GM19193 (cell line): ENCODE results near the gene IL17RA.

Experiments
- POLR2A ChIP-seq: IDR thresholded peaks from 4 replicates; pipeline ENCODE4 v1.6.1; 2011; ENCODE audit not compliant: insufficient read depth, insufficient read length; ENCODE audit errors: extremely low read depth

IL17RA gene

GRCh38 chr22:17121233-17122195 lies 36.7 kb downstream of the IL17RA start, which contains the start of gene TMEM121B:
TMEM121B (minus strand) TSS chr22:17121360; CDS start chr22:17121127, 233 bp downstream.
- TF ChIP-seq POLR2A, result no peak

- TF ChIP-seq POLR2A, result no peak
These were observed 45.4 kb downstream of the IL17RA start for GRCh38 chr22:17130199-17130598.

- TF ChIP-seq POLR2A, result no peak
These were observed 46.9 kb downstream of the IL17RA start for GRCh38 chr22:17131686-17132085.

- TF ChIP-seq POLR2A, result no peak
These were observed 47.3 kb downstream of the IL17RA start for GRCh38 chr22:17132112-17132511.

GRCh38 chr22:17133137-17133536 lies 48.3 kb downstream of the IL17RA start:
- no peak for TF ChIP-seq POLR2A

GRCh38 chr22:17135153-17135760 lies 50.5 kb downstream of the IL17RA start:
- TF ChIP-seq POLR2A, result no peak

- TF ChIP-seq POLR2A, result no peak
These were observed 52.4 kb downstream of the IL17RA start for GRCh38 chr22:17137170-17137569.

GRCh38 chr22:17137861-17138425 lies 53.1 kb downstream of the IL17RA start:
- TF ChIP-seq POLR2A, result no peak

- no peak for TF ChIP-seq POLR2A
These were observed 53.7 kb downstream of the IL17RA start for GRCh38 chr22:17138513-17138912.

- TF ChIP-seq POLR2A, result no peak
These were observed 55.2 kb downstream of the IL17RA start for GRCh38 chr22:17140022-17140421.

GRCh38 chr22:17140826-17141766 lies 56.3 kb downstream of the IL17RA start:
- no peak for TF ChIP-seq POLR2A

GRCh38 chr22:17143101-17143500 lies 58.3 kb downstream of the IL17RA start:
- TF ChIP-seq POLR2A, result no peak

- no peak for TF ChIP-seq POLR2A
These were observed 59.0 kb downstream of the IL17RA start for GRCh38 chr22:17143826-17144225.

GRCh38 chr22:17145021-17145680 lies 60.4 kb downstream of the IL17RA start:
- no peak for TF ChIP-seq POLR2A
